Adrenal gland (tissue), 5 donors: ENCODE results near the gene LRP1.

ENCODE experiments used
- POLR2A ChIP-seq, 2 donors: fragments of 450-650 bp; IDR thresholded peaks; one replicate each; pipeline ENCODE4 v1.6.1; 2017; ENCODE audit warnings: antibody characterized with exemption in 2 of 2, mild to moderate bottlenecking in 2 of 2, moderate library complexity in 1 of 2
- TF ChIP-seq, protein P1 (sequence below), 6 experiments: fragments of 450-650 bp in 4 of 6; fragments of 200-600 bp in 2 of 6; sonication (generic) in 1 of 6; IDR thresholded peaks; 1 replicate in 5 of 6; 2 replicates in 1 of 6; pipeline versions ENCODE4 v1.5.1 to v1.8.0; 2016 to 2021; ENCODE audit warnings: antibody characterized with exemption in 6 of 6, mild to moderate bottlenecking in 2 of 6, moderate library complexity in 1 of 6
- donor health status: DM: no; HTN: no; CAD: no.

DNA sequence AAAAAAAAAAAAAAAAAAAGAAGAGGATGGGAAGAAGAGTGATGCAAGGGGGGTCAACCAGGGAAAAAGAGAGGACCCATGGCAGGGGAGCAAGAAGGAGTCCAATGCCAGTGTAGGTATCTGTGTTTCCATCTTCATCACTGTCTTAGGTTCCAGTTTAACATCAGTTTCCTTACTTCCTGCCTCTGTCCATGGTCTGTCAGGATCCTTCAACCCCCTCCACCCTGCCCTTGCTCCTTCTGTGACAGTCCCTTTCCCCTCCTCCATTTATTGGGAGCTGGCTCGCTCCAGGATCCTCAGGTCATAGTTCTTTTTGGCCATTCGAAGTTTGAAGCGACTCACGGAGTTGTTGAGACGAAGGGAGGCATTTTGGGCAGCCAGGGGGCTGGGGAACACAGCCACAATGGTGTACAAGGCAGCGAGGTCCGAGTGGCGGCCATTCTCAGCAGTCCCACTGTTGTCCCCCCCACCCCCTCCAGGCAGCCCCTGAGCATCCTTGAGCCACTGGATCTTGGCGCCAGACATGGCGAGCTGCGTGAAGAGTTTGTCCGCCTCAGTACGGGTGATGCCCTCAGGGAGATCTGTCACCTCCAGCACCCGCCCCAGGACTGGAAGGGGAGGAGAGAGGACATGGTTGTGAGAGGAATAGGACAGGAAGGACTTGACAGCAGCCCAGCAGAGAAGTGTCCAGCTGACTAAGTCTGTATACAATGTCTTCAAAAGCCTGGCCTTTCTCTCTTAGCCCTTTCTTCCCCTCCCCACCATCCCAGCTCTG, 126.4 kb downstream of the LRP1 start:
- TF ChIP-seq, protein P1, sequence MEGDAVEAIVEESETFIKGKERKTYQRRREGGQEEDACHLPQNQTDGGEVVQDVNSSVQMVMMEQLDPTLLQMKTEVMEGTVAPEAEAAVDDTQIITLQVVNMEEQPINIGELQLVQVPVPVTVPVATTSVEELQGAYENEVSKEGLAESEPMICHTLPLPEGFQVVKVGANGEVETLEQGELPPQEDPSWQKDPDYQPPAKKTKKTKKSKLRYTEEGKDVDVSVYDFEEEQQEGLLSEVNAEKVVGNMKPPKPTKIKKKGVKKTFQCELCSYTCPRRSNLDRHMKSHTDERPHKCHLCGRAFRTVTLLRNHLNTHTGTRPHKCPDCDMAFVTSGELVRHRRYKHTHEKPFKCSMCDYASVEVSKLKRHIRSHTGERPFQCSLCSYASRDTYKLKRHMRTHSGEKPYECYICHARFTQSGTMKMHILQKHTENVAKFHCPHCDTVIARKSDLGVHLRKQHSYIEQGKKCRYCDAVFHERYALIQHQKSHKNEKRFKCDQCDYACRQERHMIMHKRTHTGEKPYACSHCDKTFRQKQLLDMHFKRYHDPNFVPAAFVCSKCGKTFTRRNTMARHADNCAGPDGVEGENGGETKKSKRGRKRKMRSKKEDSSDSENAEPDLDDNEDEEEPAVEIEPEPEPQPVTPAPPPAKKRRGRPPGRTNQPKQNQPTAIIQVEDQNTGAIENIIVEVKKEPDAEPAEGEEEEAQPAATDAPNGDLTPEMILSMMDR (IDR thresholded peaks at IDR 0.05), result no peak
- TF ChIP-seq POLR2A (IDR thresholded peaks at IDR 0.05), result no peak
